ENCODE data around the gene B3GLCT.

DNA sequence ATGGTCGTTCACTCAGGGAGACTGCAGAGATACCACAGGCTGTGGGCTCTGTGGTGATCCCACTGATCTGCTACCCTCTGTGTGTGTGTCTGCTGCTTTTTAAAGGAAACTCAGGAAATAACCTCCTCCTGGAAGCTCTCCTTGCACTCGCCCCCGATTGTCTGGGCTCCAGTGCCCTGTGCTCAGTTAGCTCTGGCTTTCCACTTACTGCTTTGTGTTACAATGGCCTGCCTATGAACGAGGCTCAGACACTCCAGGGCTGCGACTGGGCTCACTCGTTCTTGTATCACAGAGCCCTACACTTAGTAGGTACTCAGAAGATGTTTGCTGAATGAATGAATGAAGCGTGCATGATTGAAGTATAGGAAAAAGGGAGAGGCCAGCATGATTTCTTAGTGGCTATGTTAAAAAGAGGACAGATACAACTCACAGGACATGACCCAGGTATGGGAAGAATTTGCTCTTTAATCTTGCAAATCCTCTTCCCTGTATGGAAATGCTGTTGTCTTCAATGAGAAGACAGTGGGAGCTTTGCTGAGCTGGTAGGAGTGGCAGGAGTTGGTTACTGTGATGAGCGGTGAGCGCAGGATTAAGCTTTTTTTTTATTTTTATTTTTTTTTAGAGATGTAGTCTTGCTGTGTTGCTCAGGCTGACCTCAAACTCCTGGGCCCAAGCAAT lies 26.4 kb downstream of the B3GLCT start:
- no peak for TF ChIP-seq CTCF (conservative IDR thresholded peaks at IDR 0.05; ENCODE audit: low read depth in 2 of 2)
- TF ChIP-seq POLR2AphosphoS5 (IDR thresholded peaks at IDR 0.05; ENCODE audit: low read depth), result no peak
